VCaP (cell line): ENCODE measurements around the gene ARRDC4.

ENCODE experiments used
- H3K27ac ChIP-seq: fragments of 450-650 bp; 2 replicates; pipeline ENCODE4 v1.5.1; 2017
- CTCF ChIP-seq: fragments of 450-650 bp; conservative IDR thresholded peaks from 2 replicates; pipeline ENCODE4 v1.5.1; 2017; ENCODE audit warnings: mild to moderate bottlenecking, moderate library complexity

The ARRDC4 gene

GRCh38 chr15:97989299-97989698 lies 28.8 kb downstream of the ARRDC4 start:
- no peak for TF ChIP-seq CTCF
- H3K27ac ChIP-seq = no peak overlapping the region

- TF ChIP-seq CTCF = no peak
- no peak overlapping the region for H3K27ac ChIP-seq
Observed at GRCh38 chr15:97991972-97992541, 31.6 kb downstream of the ARRDC4 start.

GRCh38 chr15:97992823-97993222 lies 32.3 kb downstream of the ARRDC4 start:
- H3K27ac ChIP-seq = no peak overlapping the region
- no peak for TF ChIP-seq CTCF

- no peak for TF ChIP-seq CTCF
- no peak overlapping the region for H3K27ac ChIP-seq
Observed at GRCh38 chr15:97993310-97993738, 32.8 kb downstream of the ARRDC4 start.

GRCh38 chr15:97994236-97994635 lies 33.7 kb downstream of the ARRDC4 start:
- no peak for TF ChIP-seq CTCF
- H3K27ac ChIP-seq = no peak overlapping the region

GRCh38 chr15:97995192-97995591 lies 34.7 kb downstream of the ARRDC4 start:
- no peak for TF ChIP-seq CTCF
- no peak overlapping the region for H3K27ac ChIP-seq

GRCh38 chr15:97995881-97996603 lies 35.5 kb downstream of the ARRDC4 start:
- peak; percentile 69 for TF ChIP-seq CTCF
- H3K27ac ChIP-seq = no peak overlapping the region
